Spleen (tissue), 7 donors: ENCODE measurements around the gene NECAB3.

Experiments
- POLR2A ChIP-seq, 3 donors: fragments of 450-650 bp; IDR thresholded peaks; one replicate each; pipeline ENCODE4 v1.5.1; 2017; ENCODE audit warnings: antibody characterized with exemption in 3 of 3, mild to moderate bottlenecking in 1 of 3
- TF ChIP-seq, protein P1 (sequence below), 11 experiments: fragments of 200-600 bp in 7 of 11; fragments of 450-650 bp in 4 of 11; sonication (generic) in 4 of 11; IDR thresholded peaks in 8 of 11; conservative IDR thresholded peaks in 3 of 11; 1 replicate in 7 of 11; 2 replicates in 4 of 11; pipeline versions ENCODE4 v1.4.0 to v1.8.0; 2016 to 2021; ENCODE audit warnings: antibody characterized with exemption in 11 of 11, inconsistent platforms in 4 of 11, mild to moderate bottlenecking in 1 of 11
- donor health status: DM: no; HTN: no; CAD: no; lungs with moderate emphysema.
- donor health status: DM: no; HTN: no; CAD: no.
- donor health status: DM: no; HTN: no; CAD: no.

DNA sequence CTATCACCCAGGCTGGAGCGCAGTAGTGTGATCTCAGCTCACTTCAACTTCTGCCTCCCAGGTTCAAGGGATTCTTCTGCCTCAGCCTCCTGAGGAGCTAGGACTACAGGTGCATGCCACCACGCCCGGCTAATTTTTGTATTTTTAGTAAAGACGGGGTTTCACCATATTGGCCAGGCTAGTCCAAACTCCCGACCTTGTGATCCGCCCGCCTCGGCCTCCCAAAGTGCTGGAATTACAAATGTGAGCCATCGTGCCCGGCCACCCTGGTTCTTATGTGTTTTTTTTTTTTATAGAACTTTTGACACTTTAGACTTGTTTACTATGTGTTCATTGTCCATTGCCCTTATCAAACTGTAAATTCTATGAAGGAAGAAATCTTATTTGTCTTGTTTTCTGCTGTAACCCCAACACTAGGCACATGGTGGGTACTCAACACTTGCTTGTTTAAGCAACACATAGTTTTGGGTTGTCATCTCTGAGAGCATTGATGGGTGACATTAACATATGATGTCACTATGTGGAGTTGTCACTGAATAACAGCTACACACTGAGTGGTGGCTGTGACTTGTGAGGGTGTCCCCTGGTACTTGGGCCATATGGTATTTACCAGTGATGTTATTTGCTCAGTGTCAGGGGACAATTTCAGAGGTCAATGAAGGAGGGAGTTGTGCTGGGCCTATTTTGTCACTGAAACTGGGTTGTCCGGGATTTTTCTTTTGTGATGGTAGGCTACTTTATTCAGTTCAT, 47.3 kb upstream of the NECAB3 start:
- TF ChIP-seq, protein P1, sequence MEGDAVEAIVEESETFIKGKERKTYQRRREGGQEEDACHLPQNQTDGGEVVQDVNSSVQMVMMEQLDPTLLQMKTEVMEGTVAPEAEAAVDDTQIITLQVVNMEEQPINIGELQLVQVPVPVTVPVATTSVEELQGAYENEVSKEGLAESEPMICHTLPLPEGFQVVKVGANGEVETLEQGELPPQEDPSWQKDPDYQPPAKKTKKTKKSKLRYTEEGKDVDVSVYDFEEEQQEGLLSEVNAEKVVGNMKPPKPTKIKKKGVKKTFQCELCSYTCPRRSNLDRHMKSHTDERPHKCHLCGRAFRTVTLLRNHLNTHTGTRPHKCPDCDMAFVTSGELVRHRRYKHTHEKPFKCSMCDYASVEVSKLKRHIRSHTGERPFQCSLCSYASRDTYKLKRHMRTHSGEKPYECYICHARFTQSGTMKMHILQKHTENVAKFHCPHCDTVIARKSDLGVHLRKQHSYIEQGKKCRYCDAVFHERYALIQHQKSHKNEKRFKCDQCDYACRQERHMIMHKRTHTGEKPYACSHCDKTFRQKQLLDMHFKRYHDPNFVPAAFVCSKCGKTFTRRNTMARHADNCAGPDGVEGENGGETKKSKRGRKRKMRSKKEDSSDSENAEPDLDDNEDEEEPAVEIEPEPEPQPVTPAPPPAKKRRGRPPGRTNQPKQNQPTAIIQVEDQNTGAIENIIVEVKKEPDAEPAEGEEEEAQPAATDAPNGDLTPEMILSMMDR (IDR thresholded peaks at IDR 0.05 in 8 of 11, conservative IDR thresholded peaks at IDR 0.05 in 3 of 11): no peak
- TF ChIP-seq POLR2A (IDR thresholded peaks at IDR 0.05): no peak
